ENCODE data around the gene DAB1.

DAB1 gene

DNA sequence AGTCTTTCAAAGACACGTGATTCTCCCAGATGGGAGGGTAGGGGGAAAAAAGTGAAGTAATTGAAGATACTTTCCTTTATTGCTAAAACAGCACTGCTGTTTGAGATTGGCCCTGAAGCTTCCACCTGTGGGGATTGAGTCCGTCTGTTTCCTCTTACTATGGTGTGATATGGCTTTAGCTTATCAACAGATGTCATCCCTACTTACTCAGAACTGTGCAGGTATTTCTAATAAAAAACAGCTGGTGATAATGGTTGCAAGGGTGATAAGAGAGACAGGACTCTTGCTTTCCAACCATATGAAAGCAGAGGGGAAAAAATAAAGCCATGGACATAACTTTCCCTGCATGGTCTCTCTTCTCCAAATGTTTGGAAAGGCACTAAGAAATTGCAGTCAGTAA is 416.4 kb downstream of the DAB1 start:
- DNase-seq = no peak

DNA sequence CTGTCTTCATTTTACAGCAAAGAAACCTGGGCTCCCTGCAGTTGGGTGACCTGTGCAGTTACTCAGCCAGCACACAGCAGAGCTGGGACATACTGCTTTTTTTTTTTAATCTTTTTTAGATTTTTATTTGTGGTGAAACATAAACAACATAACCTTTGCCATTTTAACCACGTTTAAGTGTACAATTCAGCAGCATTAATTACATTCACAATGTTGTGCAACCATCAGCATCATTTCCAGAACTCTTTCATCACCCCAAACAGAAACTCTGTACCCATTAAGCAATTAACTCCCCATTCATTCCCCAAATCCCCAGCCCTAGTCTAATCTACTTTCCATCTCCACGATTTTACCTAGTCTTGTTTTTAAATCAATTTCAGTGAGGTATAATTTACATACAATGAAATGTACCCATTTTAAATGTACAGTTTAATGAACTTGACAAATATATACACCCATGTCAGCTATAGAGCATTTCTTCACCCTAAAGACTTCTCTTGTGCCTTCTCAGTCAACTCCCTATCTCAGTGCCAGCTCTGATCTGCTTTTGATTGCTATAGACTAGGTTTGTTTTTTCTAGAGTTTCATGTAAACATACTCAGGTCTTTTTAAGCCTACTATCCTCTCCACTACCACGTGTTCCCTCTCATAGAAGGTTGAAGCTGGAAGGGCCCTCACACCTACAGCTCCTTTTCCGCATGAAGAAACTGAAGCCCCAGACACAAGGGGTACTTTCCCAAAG is 420.3 kb downstream of the DAB1 start:
- DNase-seq = no peak

DNA sequence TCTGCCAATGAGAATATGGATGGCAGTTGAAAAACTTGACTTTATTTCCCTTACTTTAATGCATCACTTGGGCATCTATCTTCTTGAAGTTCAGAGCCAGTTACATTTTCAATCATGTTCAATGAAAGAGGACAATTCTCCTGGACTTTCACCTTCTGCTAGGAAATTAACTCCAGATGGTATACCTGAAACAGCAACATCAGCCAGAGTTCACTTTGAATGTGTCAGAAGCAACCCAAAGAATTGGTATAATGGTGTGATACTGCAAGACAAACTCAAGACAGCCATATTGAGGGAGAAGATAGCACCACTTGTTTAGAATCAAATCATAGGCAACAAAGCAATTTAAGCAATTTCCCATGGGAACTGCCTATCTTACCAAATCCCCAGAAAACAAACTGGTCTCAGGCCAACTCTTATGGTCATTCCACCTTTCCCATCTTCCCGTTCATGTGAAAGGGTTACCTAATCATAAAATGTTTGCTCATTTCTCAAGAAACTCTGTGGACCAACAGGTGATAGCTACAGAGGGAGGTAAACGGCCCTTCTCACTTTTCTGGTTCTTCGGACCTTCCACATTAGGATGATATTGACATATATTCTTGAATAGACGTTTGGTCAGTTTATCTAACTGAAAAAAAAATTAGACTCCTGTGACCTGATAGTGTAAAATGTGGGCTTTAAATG is 428.3 kb downstream of the DAB1 start:
- no peak for DNase-seq

DNA sequence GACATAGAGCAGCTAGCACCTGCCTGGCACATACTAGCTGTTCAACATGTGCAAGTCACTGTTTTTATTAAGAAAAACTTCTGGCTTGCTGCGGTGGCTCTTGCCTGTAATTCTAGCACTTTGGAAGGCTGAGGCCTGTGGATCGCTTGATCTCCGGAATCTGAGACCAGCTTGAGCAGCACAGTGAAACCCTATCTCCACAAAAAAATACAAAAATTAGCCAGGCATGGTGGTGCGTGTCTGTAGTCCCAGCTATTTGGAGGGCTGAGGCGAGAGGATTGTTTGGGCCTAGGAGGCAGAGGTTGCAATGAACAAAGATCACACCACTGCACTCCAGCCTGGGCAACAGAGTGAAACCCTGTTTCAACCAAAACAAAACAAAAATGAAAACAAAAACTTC is 430.4 kb downstream of the DAB1 start:
- DNase-seq = no peak

DNA sequence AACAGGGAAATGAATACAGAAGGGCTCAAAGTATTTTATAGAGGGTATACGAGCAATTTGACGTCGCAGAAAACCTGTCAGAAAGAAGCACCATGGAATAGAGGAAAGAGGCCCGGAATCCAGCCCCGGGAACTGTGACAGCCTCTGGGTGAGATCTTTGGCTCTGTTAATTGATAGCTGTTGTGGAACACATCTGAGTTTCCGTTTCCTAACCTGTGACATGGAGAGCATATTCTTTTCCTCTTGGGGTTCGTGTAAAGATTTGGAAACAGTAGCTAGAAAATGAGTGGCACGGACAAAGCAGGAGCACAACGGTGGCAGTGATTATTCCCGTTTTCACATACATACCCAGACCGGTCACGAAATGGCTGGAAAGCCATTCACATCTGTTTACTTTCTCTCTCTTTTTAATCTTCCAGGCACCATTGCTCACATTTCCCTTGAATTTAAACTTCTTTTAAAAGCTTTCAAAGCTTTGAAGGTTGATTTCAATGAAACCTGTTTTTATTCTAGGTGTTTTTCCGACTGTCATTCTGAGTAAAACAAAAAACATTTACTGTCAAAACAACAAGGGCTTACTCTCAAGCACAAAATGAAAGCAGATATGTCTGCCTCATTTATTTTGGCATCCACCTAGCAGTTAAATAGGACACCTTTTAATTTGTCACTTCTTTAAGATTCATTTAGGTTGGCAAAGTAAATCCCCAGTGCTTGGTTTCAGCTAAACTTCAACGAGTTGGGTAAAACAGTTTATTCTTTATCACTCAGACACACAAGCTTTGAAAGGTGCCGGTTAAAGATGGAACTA is 431.3 kb downstream of the DAB1 start:
- no peak for DNase-seq

DNA sequence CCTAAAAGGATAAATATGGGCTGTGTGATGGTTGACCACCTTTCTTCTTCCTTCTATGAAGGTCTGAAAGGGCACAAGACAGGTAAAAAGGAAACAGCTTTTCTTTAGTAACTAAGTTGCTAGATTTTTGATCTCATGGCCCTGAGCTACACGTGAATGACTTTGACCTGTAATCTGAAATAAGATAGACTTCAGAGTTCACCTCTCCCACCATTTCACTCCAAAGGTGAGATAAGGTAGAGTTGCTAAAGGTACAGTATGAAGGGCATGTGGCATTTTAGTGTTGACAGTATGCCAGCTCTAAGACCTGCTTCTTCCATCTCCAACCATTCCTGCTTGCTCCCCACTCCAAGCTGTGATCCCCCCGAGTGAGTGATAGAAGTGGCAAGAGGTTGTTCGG is 432.3 kb downstream of the DAB1 start:
- DNase-seq = no peak

DNA sequence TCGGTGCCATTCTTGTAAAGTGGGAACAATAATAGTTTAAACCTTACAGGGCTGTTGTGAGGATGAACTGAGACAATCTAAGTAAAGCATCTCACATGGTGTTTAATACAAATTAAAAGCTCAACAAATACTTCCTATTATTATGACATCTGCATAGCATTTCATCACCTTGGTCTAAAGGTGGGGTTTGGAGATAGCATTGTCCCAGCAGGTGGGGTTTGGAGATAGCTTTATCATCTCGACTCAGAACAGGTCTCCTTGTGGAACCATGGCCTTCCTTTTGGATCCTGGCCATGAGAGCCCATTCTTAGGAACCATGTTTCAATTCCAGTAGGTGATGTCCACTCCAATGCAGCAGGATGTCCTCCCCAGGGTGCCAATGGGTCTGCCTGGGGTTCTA is 437.5 kb downstream of the DAB1 start:
- DNase-seq = no peak

DNA sequence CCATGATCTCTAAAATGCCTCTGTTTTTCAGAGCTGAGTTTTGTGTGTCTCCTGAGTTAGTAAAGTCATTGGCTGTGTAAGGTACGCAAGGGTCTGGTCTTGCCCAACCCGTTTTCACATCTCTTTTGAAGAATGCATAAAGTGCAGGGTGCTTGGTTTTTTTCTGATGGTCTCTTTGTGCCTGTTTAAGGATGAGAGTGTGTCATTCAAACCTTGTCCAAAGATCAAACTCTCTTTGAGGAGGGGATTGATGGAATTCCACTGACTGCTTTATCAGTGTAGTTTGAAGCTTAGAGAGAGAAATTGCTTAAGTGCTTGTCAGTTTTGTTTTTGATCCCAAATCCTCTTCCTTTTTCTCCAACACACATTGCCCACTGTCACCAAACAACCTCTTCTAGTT is 438.0 kb downstream of the DAB1 start:
- DNase-seq = no peak

DNA sequence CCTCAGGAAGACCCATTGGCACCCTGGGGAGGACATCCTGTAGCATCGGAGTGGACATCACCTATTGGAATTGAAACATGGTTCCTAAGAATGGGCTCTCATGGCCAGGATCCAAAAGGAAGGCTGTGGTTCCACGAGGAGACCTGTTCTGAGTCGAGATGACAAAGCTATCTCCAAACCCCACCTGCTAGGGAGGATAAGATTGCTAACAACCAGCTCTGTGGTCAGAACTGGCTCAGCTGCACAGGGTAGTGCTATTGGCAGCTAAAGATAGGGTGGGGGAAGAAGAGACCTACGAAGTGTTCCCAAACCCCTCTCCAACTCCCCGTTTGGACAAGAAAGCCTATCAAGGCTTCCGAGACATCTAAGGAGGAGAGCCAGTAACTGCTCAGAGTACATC is 440.4 kb downstream of the DAB1 start:
- DNase-seq = no peak

DNA sequence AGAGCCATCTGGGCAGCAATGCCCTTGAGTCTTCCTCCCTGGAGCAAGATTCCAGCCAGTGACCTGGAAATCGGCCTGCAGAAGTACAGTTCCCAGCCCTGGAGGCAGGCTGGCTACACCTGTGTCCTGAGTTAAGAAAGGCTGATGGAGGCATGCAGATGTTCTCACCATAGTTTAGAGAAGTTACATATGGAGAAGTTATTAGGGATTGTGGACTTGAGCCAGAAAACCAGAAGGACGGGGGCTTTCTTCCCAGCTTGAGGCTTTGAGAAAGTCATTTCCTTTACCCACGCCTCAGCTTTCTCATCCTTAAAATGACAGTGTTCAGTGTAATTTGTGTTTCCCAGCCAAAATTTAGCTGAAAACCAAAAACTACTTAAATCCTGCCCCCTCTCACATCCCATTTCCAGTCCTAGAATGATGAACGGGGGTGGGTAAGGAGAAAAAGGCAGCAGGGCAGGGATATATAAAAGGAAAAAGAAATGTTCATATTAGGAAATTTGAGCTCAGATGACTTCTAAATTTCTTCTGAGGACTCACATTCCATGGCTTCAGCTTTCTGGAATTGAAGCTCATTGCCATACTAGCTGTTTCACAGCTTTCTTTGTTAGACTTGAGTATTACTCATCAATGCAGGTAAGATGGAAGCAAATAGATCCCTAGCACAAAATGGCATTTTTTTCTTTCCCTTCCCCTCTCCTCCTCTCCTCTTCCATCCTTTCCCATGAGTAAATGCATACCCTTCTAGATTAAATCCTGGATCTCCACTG is 443.7 kb downstream of the DAB1 start:
- DNase-seq = no peak

DNA sequence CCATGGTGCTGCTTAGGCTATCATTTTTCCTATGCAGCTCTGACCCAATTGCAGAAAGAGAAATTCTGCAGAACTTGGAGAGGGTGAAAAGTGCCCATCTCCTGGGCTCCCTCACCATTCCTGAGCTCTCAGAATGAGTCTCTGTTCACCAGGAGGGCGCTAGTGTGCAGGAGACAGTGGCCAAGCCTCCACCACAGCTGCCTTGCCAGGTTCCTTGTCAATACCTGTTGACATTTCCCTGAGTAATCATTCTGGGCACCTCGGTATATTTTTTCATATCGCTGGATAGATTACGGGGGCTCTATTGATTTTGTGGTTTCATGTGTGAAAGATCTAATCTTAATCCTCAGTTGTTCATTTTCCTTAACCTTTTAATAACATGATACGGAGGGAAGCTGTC is 445.0 kb downstream of the DAB1 start:
- DNase-seq = no peak

DNA sequence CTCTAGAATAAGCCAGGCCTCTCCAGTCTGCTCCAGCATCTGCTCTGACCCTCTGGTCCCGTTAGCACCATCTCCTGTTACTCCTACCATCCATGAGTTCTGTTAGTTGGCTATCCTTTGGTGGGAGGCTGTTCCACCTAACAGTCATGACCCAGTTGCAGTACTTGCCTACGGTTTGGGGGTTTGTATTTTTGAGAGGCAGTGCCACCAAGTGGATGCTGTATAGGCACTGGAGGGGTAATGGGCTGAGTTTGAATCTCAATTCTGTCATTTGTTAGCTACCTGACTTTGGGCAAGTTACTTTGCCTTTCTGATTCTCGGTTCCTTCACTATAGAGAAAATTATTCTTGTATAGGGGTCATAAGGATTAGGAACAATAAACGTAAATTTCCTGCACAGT is 445.9 kb downstream of the DAB1 start:
- no peak for DNase-seq

DNA sequence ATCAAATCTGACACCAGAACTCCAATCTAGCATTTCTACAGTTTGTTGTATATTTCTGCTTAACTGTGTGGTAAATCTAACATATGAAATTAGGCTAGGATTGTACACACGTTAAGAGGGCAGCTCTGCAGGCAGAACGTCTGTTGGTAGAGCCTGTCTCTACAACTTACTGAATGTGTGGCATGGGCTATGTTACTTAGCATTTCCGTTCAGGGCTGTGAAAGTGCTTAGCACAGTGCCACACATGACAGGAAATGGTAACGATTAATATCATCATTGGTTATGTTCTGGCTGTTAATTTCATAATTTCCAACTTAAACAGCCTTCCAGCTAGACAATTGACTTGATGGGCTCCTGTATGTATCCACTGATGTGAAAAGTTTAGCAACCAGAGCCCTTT is 448.4 kb downstream of the DAB1 start:
- DNase-seq = no peak

DNA sequence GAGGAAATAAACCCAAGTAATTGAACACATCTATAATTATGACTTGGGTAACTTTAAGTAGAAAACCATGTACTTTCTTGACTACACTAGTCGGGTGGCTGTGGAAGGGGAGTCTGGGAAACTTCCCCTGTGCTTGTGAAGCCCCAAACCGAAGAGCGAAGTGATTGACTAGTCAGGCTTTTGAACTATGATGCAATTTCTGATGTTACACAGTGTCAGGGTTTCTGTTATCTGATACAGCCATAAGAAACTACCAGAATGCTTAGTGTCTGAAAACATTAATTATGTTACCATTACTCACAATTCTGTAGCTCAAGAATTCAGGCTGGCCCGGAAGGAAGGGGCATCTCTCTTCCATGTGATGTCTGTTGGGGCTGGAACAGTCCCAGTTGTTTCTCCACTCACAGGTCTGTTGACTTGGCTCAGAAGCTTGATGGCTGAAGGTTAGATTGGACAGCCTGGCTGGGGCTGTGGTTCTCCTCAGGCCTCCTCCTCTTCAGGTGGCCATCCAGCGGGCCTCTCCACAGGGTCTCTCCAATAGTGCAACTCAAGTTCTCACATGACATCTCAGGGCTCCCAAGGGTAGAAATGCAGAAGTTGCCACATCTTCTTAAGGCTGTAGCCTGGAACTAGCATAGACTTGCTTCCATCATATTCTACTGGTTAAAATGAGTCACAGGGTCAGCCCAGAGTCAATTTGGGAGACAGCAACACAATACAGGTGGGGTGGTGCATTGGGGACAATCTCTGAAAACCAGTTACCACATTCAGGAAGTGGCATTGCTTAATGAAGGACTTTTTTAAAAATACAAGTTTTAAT is 449.7 kb downstream of the DAB1 start:
- DNase-seq = no peak

DNA sequence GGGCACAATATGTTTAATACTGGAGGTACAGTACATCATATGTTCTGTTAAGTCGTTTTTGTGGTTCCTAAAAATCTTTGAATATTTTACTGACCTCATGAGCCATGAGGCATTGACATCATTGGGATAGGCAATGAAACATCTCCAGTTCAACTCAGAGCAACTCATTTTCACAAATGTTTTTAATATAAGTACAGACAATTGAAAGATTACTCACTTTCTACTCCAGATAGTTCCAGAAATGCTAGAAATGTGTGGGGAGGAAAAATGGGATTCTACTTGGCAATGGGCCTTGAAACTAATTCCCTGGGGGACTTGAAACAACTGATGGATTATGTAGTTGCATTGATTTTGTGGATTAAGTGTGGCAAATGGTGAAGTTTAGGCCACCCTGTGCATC is 450.9 kb downstream of the DAB1 start:
- DNase-seq = no peak

DNA sequence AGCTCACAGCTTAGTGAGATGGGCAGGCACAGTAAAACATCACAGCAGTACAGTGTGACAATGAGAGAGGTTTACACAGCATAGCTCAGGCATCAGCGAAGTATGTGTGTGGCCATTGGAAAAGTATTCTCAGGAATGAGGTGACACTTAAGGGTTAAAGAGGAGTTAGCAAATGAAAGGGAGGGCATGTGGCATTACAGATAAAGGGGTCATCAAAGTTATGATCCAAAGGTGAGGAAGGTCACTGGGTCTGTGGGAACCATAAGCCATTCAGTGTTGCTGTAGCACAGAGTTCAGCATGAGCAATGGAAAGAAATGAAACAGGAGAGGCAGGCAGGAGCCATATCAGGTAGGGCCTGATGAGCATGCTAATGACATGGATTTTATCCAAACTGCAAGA is 453.6 kb downstream of the DAB1 start:
- no peak for DNase-seq

DNA sequence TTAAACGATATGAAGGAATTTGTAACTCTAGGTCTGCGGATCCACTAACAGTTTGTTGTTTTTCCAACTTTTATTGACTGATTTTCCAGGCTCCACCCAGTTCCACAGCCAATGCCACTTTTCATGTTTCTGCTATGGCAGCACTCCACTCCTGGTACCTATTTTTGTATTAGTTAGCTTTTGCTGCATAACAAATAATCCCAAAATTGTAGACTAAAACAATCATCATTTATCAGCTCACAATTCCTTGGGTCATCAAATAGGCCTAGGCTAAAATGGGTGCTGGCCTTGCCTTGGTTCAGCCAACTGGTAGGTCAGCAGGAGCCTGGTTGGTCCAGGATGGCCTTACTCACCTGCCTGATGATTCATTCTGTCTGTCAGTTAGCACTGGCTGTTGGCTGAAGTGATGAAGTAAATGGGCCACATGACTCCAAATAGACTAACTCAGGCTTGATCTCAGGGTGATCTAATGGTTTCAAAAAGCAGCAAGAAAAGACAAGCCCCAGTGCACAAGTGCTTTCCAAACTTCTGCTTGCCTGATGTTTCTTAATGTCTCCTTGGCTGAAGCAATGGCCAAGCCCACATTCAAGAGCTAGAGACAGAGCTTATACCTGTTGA is 454.9 kb downstream of the DAB1 start:
- DNase-seq = no peak

DNA sequence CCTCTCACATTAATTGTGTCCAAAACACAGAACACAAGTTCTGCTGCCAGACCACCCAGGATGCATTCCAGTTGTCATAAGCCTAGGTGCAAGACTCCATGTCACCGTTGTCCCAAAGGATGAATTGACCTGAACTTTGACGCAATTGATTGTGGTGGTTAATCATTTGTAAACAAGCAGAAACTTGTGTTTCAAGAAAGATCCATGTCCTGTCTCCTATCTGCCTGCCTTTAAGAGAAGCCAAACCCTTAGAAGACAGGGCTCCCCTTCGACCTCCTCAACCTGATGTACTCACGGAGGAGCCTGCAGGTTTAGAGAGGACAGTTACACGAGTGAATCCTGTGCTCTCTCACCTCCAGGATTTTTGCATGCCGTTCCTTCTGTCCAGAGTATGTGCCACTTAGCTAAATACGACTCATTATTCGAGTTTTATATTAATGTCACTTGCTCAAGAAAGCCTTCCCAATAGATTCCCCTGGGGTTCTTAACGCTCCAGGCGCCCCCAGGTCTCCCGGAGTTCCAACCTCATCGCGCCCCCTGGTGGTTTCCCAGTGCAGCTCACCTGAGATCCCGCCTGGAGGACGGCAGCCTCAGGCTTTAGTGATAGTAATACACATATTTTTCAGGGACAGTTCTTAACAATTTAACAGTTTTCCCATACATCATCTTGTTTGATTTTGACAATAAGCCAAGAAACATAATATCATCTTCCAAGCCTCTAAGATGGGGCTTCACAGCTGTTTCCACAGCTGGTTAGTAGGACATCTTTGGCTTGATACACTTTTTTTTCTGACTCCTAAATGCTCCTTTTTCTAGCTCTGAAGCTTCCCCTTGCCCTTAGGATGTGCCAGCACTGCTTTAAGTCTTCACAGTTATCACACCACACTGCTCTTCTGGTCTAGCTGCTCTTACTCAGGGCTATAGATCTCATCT is 455.7 kb downstream of the DAB1 start:
- DNase-seq = peak; percentile 48

DNA sequence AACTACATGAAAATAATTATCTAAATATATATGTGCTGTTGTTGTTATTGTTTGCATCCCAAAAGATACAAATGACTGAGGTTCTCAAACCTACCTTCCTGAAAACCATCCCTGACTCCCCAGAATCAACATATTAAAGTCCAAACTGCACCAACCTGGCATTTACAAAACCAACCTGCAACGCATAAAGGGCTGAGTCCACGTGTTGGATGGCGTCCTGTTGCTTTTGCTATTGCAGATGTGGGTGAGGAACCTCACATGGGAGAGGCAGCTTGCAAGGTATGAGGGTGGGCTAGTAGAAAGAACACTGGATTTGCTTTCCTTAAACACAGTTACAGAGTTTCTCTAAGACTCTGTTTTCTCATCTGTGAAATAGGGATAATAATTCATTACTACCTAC is 456.5 kb downstream of the DAB1 start:
- no peak for DNase-seq

DNA sequence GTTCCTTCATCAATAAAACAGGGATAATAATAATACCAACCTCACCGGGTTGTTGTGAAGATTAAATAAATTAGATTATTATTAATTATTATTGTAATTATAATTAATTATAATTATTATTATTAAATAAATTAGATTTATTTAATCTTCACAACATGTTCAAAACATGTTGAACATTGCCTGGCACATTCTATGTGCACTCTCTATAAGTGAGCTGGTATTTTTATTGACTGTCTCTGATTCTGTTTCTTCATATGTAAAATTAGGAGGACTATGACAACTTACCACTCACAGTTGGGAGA is 457.2 kb downstream of the DAB1 start:
- no peak for DNase-seq

Data from EL (cell line).